DOHH2 (cell line): Measurements from ENCODE around the gene EHMT2.

ENCODE experiments used
- EZH2phosphoT487 ChIP-seq: fragments of 200-600 bp; sonication (generic); IDR thresholded peaks from 2 replicates; pipeline ENCODE4 v1.6.1; 2017; ENCODE audit warnings: borderline replicate concordance, mild to moderate bottlenecking, antibody characterized with exemption, low read length, moderate library complexity, mixed read lengths
- TF ChIP-seq, protein P1 (sequence below): fragments of 200-600 bp; sonication (generic); IDR thresholded peaks from one replicate; pipeline ENCODE4 v1.5.1; 2014; ENCODE audit warnings: antibody characterized with exemption, mild to moderate bottlenecking, low read depth, low read length; ENCODE audit not compliant: poor library complexity, severe bottlenecking

DNA sequence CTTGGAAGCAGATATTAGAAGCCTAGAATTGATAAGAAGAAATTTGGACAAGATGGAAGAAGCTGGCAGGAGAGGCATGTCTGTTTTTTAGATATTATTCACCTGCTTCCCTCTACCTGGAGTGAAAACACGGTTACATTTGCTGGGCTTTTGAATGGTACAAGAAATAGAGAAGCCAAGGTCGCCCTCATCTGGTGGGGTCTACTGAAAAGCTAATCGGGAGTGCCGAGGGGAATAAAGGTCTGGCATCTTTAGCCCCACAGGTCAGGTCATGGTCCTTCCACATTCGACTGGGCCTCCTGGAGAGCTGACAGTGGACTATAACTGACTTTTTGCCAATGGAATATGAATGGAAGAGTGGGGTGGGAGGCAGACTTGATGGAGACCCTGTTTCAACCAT lies 25.4 kb upstream of the EHMT2 start:
- TF ChIP-seq, protein P1, sequence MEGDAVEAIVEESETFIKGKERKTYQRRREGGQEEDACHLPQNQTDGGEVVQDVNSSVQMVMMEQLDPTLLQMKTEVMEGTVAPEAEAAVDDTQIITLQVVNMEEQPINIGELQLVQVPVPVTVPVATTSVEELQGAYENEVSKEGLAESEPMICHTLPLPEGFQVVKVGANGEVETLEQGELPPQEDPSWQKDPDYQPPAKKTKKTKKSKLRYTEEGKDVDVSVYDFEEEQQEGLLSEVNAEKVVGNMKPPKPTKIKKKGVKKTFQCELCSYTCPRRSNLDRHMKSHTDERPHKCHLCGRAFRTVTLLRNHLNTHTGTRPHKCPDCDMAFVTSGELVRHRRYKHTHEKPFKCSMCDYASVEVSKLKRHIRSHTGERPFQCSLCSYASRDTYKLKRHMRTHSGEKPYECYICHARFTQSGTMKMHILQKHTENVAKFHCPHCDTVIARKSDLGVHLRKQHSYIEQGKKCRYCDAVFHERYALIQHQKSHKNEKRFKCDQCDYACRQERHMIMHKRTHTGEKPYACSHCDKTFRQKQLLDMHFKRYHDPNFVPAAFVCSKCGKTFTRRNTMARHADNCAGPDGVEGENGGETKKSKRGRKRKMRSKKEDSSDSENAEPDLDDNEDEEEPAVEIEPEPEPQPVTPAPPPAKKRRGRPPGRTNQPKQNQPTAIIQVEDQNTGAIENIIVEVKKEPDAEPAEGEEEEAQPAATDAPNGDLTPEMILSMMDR: peak; percentile 36
- no peak for TF ChIP-seq EZH2phosphoT487
